GM18867 (cell line): ENCODE data around the gene CCDC57.
"Not testable (repeated sequence)": the region's sequence is repeated elsewhere in the genome, so short reads cannot be mapped to it uniquely, and the experiment has no call there.

Experiments used
- ATAC-seq: cut with Tn5 transposase; IDR thresholded peaks from one replicate; pipeline ENCODE4 v1.9.1; 2021; ENCODE audit warnings: mild to moderate bottlenecking, moderate library complexity; ENCODE audit not compliant: unreplicated experiment

Gene CCDC57

DNA sequence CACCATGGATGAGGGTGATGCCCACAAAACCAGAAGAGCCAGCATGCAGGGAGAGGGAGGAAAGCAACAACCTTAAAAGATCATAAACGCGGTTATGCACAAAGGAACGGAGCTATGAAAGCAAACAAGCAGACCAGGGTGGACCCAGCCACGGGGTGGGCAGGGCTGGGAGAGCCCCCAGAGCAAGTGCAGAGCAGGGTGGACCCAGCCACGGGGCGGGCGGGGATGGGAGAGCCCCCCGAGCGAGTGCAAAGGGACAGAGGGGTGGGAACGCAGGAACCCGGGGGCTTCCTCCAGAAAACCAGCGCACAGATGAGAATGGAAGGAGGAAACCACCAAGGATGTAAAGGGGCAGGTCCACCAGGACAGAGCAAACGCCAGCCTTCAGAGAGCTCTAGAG lies 33.2 kb downstream of the CCDC57 start:
- ATAC-seq, result no peak

DNA sequence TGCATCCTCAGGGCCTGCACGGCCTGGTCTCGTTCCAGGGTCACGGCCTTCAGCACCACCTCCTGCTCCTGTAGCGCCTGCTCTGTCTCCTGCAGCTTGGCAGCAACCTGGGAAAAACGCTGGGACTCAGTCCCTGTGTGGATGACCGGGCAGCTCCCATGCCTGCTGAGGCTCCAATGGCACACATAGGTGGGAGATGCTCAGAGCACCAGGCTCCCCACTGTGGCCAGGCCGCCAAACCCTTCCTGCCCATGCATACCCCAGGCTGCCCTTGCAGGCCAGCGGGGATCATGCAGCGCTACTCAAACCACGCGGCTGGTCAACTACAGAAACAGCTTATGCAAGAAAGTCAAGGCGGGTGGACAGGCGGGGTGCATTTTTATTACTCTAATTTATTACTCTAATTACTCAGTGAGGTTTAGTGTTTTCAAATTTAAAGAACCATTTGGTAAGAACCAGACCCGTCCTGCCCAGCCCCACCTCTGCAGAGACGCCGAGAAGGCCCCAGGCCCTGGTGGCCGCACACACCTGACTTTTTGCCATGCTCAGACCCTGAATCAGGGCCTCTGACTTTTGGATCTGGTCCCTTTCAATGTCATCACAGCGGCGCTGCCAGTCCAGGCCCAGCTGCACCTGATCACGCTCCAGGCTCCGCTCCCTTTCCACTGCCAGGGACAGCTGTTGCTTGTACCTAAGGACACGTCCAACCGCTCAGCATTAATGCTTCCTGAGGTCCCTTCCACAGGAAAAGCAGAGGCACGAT lies 34.0 kb downstream of the CCDC57 start:
- ATAC-seq, result no peak

- ATAC-seq, result no peak
These were observed 34.7 kb downstream of the CCDC57 start for GRCh38 chr17:82177761-82178498.

DNA sequence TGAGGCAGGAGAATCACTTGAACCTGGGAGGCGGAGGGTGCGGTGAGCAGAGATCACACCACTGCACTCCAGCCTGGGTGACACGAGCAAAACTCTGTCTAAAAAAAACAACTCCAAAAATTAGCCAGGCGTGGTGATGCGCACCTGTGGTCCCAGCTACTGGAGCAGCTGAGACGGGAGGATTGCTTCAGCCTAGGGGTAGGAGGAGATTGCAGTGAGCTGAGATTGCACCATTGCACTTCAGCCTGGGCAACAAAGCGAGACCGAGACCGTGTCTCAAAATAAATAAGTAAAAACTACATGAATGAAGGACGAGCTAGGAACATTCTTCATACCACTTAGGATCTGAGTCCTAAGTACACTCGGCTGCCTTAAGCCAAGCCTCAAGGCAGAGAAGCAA lies 35.4 kb downstream of the CCDC57 start:
- ATAC-seq, result no peak

GRCh38 chr17:82175951-82176350 lies 36.7 kb downstream of the CCDC57 start:
- ATAC-seq, result no peak

DNA sequence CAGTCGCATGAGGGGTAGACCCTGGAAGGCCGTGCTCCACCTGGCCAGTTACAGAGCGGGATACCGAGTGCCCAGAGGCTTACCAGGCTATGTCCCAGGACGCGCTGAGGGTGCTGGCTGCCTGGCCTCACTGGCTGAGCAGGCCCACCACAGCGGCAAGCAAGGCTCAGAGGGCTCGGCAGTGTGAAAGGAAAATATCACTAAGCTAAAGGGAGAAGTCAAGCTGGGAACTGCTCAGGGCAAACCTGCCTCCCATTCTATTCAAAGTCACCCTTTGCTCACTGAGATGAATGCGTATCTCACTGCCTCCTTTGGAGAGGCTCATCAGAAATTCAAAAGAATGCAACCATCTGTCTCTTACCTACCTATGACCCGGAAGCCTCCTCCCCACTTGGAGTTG lies 37.4 kb downstream of the CCDC57 start:
- ATAC-seq, result no peak

- not testable (repeated sequence) for ATAC-seq
These were observed 38.4 kb downstream of the CCDC57 start for GRCh38 chr17:82174042-82174857.

DNA sequence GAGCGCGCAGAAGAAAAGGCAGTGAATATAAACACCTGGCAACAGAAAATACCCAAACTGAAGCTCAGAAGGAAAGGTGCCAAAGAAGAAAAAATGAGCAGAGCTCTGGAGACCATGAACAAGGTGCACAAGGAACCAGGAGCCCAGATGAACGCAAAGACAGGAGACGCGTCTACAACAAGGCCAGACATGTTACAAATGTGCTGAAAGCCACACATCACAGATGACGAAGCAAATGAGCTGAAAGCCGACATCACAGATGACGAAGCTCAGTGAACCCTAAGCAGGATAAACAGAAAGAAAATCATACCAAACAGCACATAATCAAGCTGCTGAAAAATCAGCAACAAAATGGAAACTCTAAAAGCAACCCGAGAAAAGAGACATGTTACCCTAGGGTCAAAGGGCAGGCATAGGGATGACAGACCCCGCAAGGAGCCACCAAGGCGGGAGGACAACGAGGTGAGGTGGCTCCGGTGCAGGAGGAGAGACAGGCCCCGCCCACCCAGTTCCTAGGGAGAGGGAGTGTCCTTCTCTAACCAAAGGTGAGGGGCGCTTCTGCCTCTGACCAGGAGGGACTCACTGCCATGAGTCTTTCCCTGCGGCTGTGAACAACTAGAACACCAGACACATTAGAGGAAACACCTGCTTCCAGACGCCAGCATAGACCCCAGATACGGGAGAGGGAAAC lies 39.1 kb downstream of the CCDC57 start:
- ATAC-seq, result no peak

- no peak for ATAC-seq
These were observed 40.0 kb downstream of the CCDC57 start for GRCh38 chr17:82172486-82173160.

- no peak for ATAC-seq
These were observed 40.8 kb downstream of the CCDC57 start for GRCh38 chr17:82171750-82172375.

DNA sequence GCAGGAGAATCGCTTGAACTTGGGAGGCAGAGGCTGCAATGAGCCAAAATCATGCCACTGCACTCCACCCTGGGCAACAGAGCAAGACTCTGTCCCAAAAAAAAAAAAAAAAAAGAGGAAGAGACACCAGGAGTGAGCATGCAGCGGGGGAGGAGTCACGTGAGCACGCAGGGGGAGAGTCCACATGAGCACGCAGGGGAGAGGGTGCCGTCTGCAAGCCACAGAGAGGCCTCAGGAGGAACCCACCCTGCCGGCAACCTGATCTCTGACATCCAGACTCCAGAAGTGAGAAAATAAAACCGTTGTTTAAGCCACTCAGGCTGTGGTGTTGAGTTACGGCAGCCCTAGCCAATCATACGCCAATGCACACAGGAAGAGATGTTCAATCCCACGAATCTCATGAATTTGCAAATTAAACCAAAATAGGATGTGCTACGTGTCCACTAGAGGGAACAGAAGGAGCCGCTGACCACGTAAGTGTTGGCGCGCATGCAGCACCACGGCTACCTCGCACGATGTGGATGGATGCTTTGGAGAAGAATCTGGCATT lies 42.2 kb downstream of the CCDC57 start:
- ATAC-seq, result no peak

GRCh38 chr17:82168568-82168967 lies 44.1 kb downstream of the CCDC57 start:
- no peak for ATAC-seq

DNA sequence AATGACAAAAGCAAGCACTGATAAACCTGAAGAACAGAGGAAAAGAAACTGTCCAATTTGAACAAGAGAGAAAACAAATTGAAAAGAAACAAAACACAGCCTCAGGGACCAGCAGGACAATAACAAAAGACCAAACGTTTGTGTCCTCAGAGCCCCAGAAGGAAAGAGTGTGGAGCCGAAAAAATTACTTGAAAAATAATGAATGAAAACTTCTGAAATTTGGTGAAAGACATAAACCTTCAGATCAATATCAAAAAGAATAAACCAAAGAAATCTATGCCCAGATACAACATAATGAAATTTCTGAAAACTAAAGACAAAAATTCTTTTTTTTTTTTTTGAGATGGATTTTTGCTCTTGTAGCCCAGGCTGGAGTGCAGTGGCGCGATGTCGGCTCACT lies 45.6 kb downstream of the CCDC57 start:
- ATAC-seq, result no peak

GRCh38 chr17:82164853-82165252 lies 47.8 kb downstream of the CCDC57 start:
- ATAC-seq, result no peak

DNA sequence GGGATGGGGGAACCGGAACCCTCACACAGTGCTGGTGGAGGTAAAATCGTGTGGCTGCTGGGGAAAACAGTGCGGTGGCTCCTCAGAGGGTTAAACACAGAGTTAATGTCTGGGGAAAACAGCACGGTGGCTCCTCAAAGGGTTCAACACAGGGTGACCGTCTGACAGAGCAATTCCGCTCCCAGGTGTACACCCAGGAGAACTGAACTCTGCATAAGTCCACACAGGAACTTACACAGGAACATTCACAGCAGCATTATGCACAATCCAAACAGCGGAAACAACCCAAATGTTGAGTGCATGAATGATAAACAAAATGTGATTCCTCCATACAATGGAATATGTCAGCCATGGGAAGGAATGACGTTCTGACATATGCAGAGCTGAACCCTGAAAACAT lies 51.4 kb downstream of the CCDC57 start:
- no peak for ATAC-seq

- ATAC-seq, result no peak
These were observed 52.6 kb downstream of the CCDC57 start for GRCh38 chr17:82160075-82160474.

GRCh38 chr17:82158825-82159224 lies 53.8 kb downstream of the CCDC57 start:
- ATAC-seq, result no peak

DNA sequence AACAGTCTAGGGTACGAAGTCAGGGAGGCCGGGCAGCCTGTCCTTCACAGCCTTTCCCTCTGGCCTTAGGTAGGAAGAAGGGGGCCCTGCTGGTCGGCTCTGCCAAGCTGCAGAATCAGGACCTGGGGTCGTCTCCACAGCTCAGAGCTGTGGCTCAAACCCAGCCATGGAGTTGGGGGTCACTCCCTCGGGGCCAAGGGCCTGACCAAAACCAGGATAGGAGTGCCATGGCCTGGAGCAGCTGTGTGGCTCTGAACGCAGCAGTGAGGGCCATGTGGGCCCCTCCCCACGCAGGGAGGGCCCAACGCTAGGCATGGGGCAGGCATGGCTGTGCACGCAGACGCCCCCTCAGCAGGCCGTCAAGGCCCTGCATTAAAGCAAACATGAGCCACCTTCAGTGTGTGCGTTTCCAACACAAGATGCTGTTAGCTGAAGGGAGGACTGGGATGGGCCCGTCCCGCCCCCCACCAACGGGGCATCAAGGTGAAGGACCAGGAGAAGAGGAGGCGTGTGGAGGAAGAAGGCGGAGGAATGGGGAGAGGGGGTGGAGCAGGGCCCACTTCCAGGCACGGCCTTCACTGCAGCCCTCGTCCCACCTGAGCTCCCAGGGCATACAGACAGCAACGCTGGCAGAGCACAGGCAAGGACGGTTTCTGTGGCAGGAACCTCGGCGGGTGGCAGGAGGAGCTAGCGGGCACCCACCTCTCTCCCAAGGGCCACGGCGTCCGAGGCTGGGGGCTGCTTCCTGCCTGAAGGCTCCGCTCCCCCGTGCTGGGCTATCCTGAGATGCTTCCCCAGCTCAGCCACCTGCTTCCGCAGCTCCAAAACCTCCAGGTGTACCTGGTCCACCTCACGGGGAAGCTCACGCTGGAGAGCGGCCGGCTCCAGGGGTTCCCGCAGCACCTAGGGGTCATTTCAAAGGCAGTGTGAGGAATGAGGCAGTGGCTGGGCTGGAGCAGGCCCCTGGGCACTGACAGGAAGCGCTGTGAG lies 55.3 kb downstream of the CCDC57 start:
- ATAC-seq, result no peak
